ENCODE measurements around the gene OLFML1. TPM values are rescaled to one million over a fixed set of nuclear protein-coding genes. Genes with fewer than 3 reads are reported as not detected.

OLFML1 gene
- polyA plus RNA-seq, 2 of the 4 experiments (the other 2 are of a cell fraction): not detected

DNA sequence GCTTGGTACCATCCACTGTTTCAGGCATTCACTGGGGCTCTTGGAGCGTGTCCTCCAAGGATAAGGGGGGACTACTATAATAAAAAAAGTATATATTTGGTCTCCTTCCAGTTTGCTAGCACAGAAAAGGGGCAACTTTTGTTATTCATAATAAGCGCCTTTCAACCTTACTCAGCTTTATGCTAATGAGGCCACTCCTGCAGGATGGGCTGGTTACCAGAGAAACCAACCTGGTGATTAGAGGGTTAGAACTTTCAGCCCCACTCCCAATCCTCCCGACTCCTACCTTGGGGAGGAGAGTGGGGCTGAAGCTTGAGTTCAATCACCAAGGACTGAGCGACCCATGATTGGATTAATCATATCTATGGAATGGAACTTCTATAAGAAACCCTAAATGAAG, 60.3 kb downstream of the OLFML1 start:
- ChIA-PET POLR2A (no interaction called here), CTCF (interaction anchor here (0.6 to 3.6 kb wide), 5 partner anchors 26 to 149 kb away, joined by 3 to 12 read pairs (median 3); no protein-coding TSS in a partner anchor)
- no peak for FAIRE-seq
- no peak for DNase-seq (ENCODE audit: low read depth in 1 of 2, low spot score in 1 of 2)
- WGBS (ENCODE audit: missing lambda C conversion rate): 69% methylated on average over 4 of the region's 4 CpGs
- no peak for ATAC-seq
- Histone ChIP-seq H3K4me1 (no peaks in the 10 kb centered on the region), H3K9me3 (no peaks in the 10 kb centered on the region), H3K4me3 (no peak overlapping the region), H3K4me2 (no peak overlapping the region), H3K27ac (no peak overlapping the region)
- TF ChIP-seq, protein P1, sequence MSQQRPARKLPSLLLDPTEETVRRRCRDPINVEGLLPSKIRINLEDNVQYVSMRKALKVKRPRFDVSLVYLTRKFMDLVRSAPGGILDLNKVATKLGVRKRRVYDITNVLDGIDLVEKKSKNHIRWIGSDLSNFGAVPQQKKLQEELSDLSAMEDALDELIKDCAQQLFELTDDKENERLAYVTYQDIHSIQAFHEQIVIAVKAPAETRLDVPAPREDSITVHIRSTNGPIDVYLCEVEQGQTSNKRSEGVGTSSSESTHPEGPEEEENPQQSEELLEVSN (IDR thresholded peaks at IDR 0.05; ENCODE audit: borderline replicate concordance, low read depth): no peak
- TF ChIP-seq HOXB5 (CRISPR knock-in tag; IDR thresholded peaks at IDR 0.05): no peak

DNA sequence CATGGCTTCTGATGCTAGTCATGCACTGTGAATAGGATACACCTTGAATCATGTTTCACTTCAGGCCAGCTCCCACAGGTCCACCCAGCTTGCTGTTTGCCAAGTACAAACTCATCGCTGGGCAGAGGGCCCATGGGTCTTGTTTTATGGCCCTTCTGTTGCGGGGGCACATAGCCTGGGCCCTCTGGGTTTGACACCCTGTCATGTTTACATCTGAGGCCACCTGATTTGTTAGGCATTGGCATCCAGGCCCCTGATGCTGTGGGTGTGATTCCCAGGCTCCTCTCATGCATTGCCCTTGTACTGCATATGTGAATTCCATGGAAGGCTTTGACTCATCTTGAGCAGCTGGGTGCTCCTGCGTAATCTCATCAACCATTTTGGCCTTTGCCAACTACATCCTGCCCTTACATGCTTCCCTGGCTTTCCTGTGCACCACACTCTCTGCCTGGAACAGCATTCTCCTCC, 61.1 kb downstream of the OLFML1 start:
- Histone ChIP-seq H3K4me1 (peaks cover 1% of the 10 kb centered on the region; the same call in 1 of the 3 replicates), H3K4me3 (no peak overlapping the region), H3K4me2 (no peak overlapping the region), H3K9me3 (no peaks in the 10 kb centered on the region), H3K27ac (no peak overlapping the region)
- CTCF ChIA-PET: interaction anchor here (0.7 to 5.5 kb wide), 6 partner anchors 9 to 149 kb away, joined by 3 to 30 read pairs (median 4); no protein-coding TSS in a partner anchor
- FAIRE-seq: no peak
- no peak for ATAC-seq
- POLR2A ChIA-PET: no interaction called here
- TF ChIP-seq MAFK (IDR thresholded peaks at IDR 0.05; ENCODE audit: partially characterized antibody) (no peak), JUNB (IDR thresholded peaks at IDR 0.05) (no peak), FOSL2 (IDR thresholded peaks at IDR 0.05) (no peak), FOSL2 (CRISPR knock-in tag; IDR thresholded peaks at IDR 0.05) (no peak), KDM1A (IDR thresholded peaks at IDR 0.05; ENCODE audit: low read depth) (no peak), NPAS2 (CRISPR knock-in tag; IDR thresholded peaks at IDR 0.05; ENCODE audit: borderline replicate concordance) (no peak), CEBPB (IDR thresholded peaks at IDR 0.05) (no peak), POLR2AphosphoS2 (conservative IDR thresholded peaks at IDR 0.05; ENCODE audit: low read length) (no peak), ZC3H11A (IDR thresholded peaks at IDR 0.05) (no peak)
- TF ChIP-seq, protein P2, sequence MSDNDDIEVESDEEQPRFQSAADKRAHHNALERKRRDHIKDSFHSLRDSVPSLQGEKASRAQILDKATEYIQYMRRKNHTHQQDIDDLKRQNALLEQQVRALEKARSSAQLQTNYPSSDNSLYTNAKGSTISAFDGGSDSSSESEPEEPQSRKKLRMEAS (IDR thresholded peaks at IDR 0.05): no peak
- TF ChIP-seq, protein P3, sequence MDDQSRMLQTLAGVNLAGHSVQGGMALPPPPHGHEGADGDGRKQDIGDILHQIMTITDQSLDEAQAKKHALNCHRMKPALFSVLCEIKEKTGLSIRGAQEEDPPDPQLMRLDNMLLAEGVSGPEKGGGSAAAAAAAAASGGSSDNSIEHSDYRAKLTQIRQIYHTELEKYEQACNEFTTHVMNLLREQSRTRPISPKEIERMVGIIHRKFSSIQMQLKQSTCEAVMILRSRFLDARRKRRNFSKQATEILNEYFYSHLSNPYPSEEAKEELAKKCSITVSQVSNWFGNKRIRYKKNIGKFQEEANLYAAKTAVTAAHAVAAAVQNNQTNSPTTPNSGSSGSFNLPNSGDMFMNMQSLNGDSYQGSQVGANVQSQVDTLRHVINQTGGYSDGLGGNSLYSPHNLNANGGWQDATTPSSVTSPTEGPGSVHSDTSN (IDR thresholded peaks at IDR 0.05): no peak
- 74% methylated on average over 3 of the region's 3 CpGs for WGBS (ENCODE audit: missing lambda C conversion rate)
- DNase-seq (ENCODE audit: low read depth in 1 of 2, low spot score in 1 of 2): no peak

DNA sequence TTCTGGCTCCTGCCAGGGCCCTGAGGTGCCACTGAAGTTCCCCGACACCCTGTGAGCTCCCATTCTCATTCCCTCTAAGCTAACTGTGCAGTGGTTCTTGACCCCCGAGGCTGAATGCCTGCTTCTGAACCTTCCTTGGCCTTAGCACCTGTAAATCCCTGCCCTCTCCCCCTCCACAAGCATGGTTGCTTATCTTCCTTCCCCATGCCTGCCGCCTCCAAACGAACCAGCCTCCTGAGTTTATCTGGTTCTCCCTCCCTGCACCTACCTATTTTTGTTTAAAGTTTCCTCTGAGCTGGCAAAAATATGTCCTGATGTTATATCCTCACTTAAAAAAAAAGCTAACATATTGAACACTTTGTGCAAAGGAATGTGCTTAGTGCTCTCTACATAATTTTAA, 62.4 kb downstream of the OLFML1 start:
- FAIRE-seq: no peak
- H3K27ac ChIP-seq: no peak overlapping the region
- no peak overlapping the region for H3K4me3 ChIP-seq
- H3K4me2 ChIP-seq: no peak overlapping the region
- H3K9me3 ChIP-seq: no peaks in the 10 kb centered on the region
- POLR2A ChIA-PET: no interaction called here
- CTCF ChIA-PET: interaction anchor here (0.7 to 5.5 kb wide), 6 partner anchors 8 to 118 kb away, joined by 3 to 30 read pairs (median 4); no protein-coding TSS in a partner anchor
- WGBS (ENCODE audit: missing lambda C conversion rate): 52% methylated on average over 4 of the region's 4 CpGs
- ATAC-seq: no peak
- DNase-seq (ENCODE audit: low read depth in 1 of 2, low spot score in 1 of 2): no peak
- H3K4me1 ChIP-seq: peaks cover 10% of the 10 kb centered on the region; the same call in 1 of the 3 replicates
- TF ChIP-seq HEYL (CRISPR knock-in tag; IDR thresholded peaks at IDR 0.05) (no peak), ESRRA (IDR thresholded peaks at IDR 0.05; ENCODE audit: borderline replicate concordance, low read length) (no peak), RFX5 (IDR thresholded peaks at IDR 0.05) (no peak), EHF (CRISPR knock-in tag; IDR thresholded peaks at IDR 0.05) (no peak), BHLHE40 (IDR thresholded peaks at IDR 0.05; ENCODE audit: low read depth, low read length) (no peak), EHMT2 (IDR thresholded peaks at IDR 0.05; ENCODE audit: low read depth) (no peak), TP53 (CRISPR knock-in tag; IDR thresholded peaks at IDR 0.05) (no peak), NFE2L2 (conservative IDR thresholded peaks at IDR 0.05; ENCODE audit: low read length) (no peak), HOXA7 (CRISPR knock-in tag; IDR thresholded peaks at IDR 0.05) (no peak), FOSL2 (IDR thresholded peaks at IDR 0.05) (no peak), FOSL2 (CRISPR knock-in tag; IDR thresholded peaks at IDR 0.05) (no peak), POLR2A (IDR thresholded peaks at IDR 0.05; ENCODE audit: low read length) (no peak), EP300 (IDR thresholded peaks at IDR 0.05) (no peak), ZFP36 (IDR thresholded peaks at IDR 0.05; ENCODE audit: borderline replicate concordance, partially characterized antibody) (no peak), ZC3H11A (IDR thresholded peaks at IDR 0.05) (no peak), FOXS1 (CRISPR knock-in tag; IDR thresholded peaks at IDR 0.05) (no peak), GATA3 (IDR thresholded peaks at IDR 0.05; ENCODE audit: borderline replicate concordance) (no peak)
- TF ChIP-seq, protein P4, sequence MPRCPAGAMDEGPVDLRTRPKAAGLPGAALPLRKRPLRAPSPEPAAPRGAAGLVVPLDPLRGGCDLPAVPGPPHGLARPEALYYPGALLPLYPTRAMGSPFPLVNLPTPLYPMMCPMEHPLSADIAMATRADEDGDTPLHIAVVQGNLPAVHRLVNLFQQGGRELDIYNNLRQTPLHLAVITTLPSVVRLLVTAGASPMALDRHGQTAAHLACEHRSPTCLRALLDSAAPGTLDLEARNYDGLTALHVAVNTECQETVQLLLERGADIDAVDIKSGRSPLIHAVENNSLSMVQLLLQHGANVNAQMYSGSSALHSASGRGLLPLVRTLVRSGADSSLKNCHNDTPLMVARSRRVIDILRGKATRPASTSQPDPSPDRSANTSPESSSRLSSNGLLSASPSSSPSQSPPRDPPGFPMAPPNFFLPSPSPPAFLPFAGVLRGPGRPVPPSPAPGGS (IDR thresholded peaks at IDR 0.05): no peak
- TF ChIP-seq, protein P5, sequence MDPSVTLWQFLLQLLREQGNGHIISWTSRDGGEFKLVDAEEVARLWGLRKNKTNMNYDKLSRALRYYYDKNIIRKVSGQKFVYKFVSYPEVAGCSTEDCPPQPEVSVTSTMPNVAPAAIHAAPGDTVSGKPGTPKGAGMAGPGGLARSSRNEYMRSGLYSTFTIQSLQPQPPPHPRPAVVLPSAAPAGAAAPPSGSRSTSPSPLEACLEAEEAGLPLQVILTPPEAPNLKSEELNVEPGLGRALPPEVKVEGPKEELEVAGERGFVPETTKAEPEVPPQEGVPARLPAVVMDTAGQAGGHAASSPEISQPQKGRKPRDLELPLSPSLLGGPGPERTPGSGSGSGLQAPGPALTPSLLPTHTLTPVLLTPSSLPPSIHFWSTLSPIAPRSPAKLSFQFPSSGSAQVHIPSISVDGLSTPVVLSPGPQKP (IDR thresholded peaks at IDR 0.05; ENCODE audit: low read depth, low read length): no peak
- TF ChIP-seq, protein P2 (IDR thresholded peaks at IDR 0.05): no peak
